Liver (tissue), 3 donors: ENCODE measurements around the gene F13A1.

Experiments
- CTCF ChIP-seq: fragments of 150-350 bp; IDR thresholded peaks from 2 replicates; pipeline ENCODE4 v1.5.1; 2017; ENCODE audit warnings: improper control_type of control experiment, low read depth, low read length; ENCODE audit not compliant: missing input control
- HNF4A ChIP-seq, 2 donors: conservative IDR thresholded peaks; 2 replicates each; pipeline ENCODE4 v1.6.1; 2016; ENCODE audit warnings: antibody characterized with exemption in 2 of 2, mild to moderate bottlenecking in 2 of 2
- YY1 ChIP-seq: IDR thresholded peaks from 2 replicates; pipeline ENCODE4 v1.6.1; 2016; ENCODE audit warnings: antibody characterized with exemption, mild to moderate bottlenecking
- donor health status: healthy.
- donor health status: healthy.

GRCh38 chr6:6331393-6331792, 10.9 kb upstream of the F13A1 start:
- no peak for TF ChIP-seq CTCF
- TF ChIP-seq YY1: no peak
- TF ChIP-seq HNF4A (conservative IDR thresholded peaks at IDR 0.05): no peak
